DOHH2 (cell line): ENCODE results near the gene SLC7A5.

Experiments used
- H3F3A ChIP-seq: fragments of 200-600 bp; sonication (generic), shearing (Covaris generic); 2 replicates; pipeline ENCODE4 v1.6.0; 2016; ENCODE audit warnings: antibody characterized with exemption, mild to moderate bottlenecking; ENCODE audit not compliant: control insufficient read depth, insufficient read depth
- H3K27ac ChIP-seq: fragments of 200-600 bp; sonication (generic); 2 replicates; pipeline ENCODE4 v1.5.1; 2014; ENCODE audit warnings: low read depth, mild to moderate bottlenecking, low read length, moderate library complexity
- H3K27me3 ChIP-seq: fragments of 200-600 bp; sonication (generic); 2 replicates; pipeline ENCODE4 v1.6.1; 2014; ENCODE audit warnings: mild to moderate bottlenecking, low read length, mixed read lengths; ENCODE audit not compliant: control insufficient read depth
- H3K36me3 ChIP-seq: fragments of 200-600 bp; sonication (generic); 2 replicates; pipeline ENCODE4 v1.6.1; 2014; ENCODE audit warnings: mild to moderate bottlenecking, low read length, moderate library complexity, mixed read lengths; ENCODE audit not compliant: control insufficient read depth
- H3K4me1 ChIP-seq: fragments of 200-600 bp; sonication (generic); 2 replicates; pipeline ENCODE4 v1.6.1; 2014; ENCODE audit warnings: mild to moderate bottlenecking, low read length, mixed read lengths; ENCODE audit not compliant: control insufficient read depth
- H3K4me2 ChIP-seq: fragments of 200-600 bp; sonication (generic); 2 replicates; pipeline ENCODE4 v1.6.0; 2014; ENCODE audit warnings: mild to moderate bottlenecking, low read length, moderate library complexity
- H3K4me3 ChIP-seq: fragments of 200-600 bp; sonication (generic); 2 replicates; pipeline ENCODE4 v1.5.1; 2014; ENCODE audit warnings: mild to moderate bottlenecking, low read length, mixed read lengths
- H3K79me2 ChIP-seq: fragments of 200-600 bp; sonication (generic); 2 replicates; pipeline ENCODE4 v1.6.1; 2014; ENCODE audit warnings: mild to moderate bottlenecking, low read length, mixed read lengths; ENCODE audit not compliant: control insufficient read depth
- H3K9me2 ChIP-seq: fragments of 200-600 bp; sonication (generic); replicated peaks from 2 replicates; pipeline ENCODE4 v1.6.1; 2014; ENCODE audit warnings: mild to moderate bottlenecking, low read length, mixed read lengths; ENCODE audit not compliant: control insufficient read depth
- H3K9me3 ChIP-seq: fragments of 200-600 bp; sonication (generic); 2 replicates; pipeline ENCODE4 v1.6.1; 2014; ENCODE audit warnings: antibody characterized with exemption, low read length, mixed read lengths; ENCODE audit not compliant: control insufficient read depth, insufficient read depth
- H4K20me1 ChIP-seq: fragments of 200-600 bp; sonication (generic); 2 replicates; pipeline ENCODE4 v1.6.0; 2014; ENCODE audit warnings: low read depth, mild to moderate bottlenecking, antibody characterized with exemption, low read length, moderate library complexity; ENCODE audit not compliant: control insufficient read depth, insufficient read depth
- CTCF ChIP-seq: fragments of 200-600 bp; sonication (generic); IDR thresholded peaks from one replicate; pipeline ENCODE4 v1.5.1; 2014; ENCODE audit warnings: antibody characterized with exemption, mild to moderate bottlenecking, low read depth, low read length; ENCODE audit not compliant: poor library complexity, severe bottlenecking
- EZH2phosphoT487 ChIP-seq: fragments of 200-600 bp; sonication (generic); IDR thresholded peaks from 2 replicates; pipeline ENCODE4 v1.6.1; 2017; ENCODE audit warnings: borderline replicate concordance, mild to moderate bottlenecking, antibody characterized with exemption, low read length, moderate library complexity, mixed read lengths

SLC7A5 gene

GRCh38 chr16:87794485-87795078 is 74.7 kb downstream of the SLC7A5 start:
- H3K27ac ChIP-seq: no peak overlapping the region

DNA sequence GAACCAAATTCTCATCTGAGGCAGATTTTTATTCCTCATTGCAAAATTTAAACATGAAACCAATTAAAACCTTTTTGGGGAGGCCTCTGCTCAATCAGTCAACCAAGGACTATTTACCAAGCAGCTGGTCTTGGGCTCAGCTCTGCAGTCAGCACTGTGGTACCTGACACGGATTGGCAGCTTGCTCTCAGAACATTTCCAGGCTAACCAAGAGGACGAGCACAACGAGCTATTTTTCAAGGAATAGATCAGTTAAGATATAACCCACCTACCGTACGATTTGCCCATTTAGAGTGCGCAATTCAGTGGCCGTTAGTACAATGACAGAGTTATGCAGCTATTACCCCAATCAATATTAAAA is 77.1 kb downstream of the SLC7A5 start:
- Histone ChIP-seq H3K9me2 (no peaks in the 10 kb centered on the region), H3K27ac (no peak overlapping the region), H3K9me3 (no peaks in the 10 kb centered on the region), H4K20me1 (no peaks in the 10 kb centered on the region), H3K4me2 (no peak overlapping the region), H3K79me2 (no peaks in the 10 kb centered on the region), H3F3A (no peaks in the 10 kb centered on the region), H3K4me3 (no peak overlapping the region), H3K36me3 (no peaks in the 10 kb centered on the region), H3K27me3 (no peaks in the 10 kb centered on the region), H3K4me1 (peaks cover 10% of the 10 kb centered on the region)
- TF ChIP-seq EZH2phosphoT487: no peak
- no peak for TF ChIP-seq CTCF

More at GRCh38 chr16:87794485-87795078, 74.7 kb downstream of the SLC7A5 start:
- H3F3A ChIP-seq: no peaks in the 10 kb centered on the region
- no peaks in the 10 kb centered on the region for H3K9me2 ChIP-seq
- H4K20me1 ChIP-seq: no peaks in the 10 kb centered on the region
- no peaks in the 10 kb centered on the region for H3K36me3 ChIP-seq
- no peaks in the 10 kb centered on the region for H3K79me2 ChIP-seq
- H3K9me3 ChIP-seq: no peaks in the 10 kb centered on the region
- no peak overlapping the region for H3K4me3 ChIP-seq
- no peak overlapping the region for H3K4me2 ChIP-seq
- TF ChIP-seq EZH2phosphoT487: no peak
- no peak for TF ChIP-seq CTCF
- H3K27me3 ChIP-seq: no peaks in the 10 kb centered on the region
- H3K4me1 ChIP-seq: no peaks in the 10 kb centered on the region; the same call in 1 of the 2 replicates

DNA sequence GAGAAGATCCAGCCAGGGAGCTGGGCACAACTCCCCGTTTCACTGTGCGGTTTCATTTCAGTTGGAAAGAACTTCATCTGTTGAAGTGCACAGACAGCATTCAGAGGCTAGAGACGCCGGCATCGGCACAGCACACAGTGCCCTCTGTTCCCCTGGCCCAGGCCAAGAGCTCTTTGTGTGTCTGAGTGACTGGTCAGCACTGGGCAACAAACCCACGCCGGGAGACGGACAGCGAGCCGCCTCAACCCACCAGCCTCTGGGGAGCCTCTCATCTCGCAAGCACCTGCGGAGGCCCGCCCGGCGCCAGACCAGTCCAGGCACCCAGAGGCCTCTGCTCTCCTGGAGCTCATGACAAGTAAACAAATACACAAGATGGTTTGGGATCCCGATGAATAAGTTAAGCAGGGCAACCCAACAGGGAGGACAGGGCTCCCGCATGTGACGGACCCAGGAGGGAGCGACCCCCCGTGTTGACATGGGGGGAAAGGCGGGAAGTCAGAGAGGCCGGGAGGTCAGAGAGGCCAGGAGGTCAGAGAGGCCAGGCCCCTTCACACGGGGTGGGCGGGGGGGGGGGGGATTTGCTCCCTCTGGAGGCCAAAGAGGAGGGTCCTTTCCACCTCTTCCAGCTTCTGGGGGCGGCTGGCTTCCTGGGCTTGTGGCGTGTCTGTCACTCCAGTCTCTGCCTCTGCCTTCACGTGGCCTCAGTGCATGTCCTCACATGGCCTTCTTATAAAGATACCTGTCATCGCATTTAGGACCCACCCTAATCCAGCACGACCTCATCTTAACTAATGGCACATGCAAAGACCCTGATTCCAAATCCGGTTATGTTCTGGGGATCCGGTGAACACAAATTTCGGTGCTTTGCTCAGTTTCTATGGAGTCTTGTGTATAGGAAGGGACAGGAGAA is 77.8 kb downstream of the SLC7A5 start:
- TF ChIP-seq CTCF: no peak
- no peak for TF ChIP-seq EZH2phosphoT487
- Histone ChIP-seq H3K9me2 (no peaks in the 10 kb centered on the region), H3K4me1 (peaks cover 10% of the 10 kb centered on the region), H4K20me1 (no peaks in the 10 kb centered on the region), H3K79me2 (no peaks in the 10 kb centered on the region), H3K4me3 (no peak overlapping the region), H3K4me2 (no peak overlapping the region), H3K27ac (no peak overlapping the region), H3K36me3 (no peaks in the 10 kb centered on the region), H3K9me3 (no peaks in the 10 kb centered on the region), H3K27me3 (no peaks in the 10 kb centered on the region), H3F3A (no peaks in the 10 kb centered on the region)
